Measurements from ENCODE around the gene CAMTA1.

The CAMTA1 gene

DNA sequence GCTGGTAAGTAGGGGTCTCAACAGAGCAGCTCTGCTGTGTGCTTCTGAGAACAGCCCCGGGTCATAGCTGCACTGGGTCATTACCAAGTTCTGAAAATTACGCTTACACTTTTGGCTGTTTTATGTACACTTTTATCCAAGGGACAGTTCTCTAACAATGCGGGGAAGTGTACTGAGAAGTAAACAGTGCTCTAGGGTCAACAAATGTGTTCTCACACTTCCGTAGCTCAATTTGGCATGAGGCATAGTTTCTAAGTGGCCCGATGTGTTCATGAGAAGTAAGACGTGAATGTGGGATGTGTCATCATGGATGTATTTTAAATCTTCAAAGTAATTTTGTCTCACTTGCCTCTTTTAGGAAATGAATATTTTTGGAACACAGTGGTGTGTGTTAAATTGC is 975.0 kb downstream of the CAMTA1 start:
- POLR2A ChIA-PET = no interaction called here
- TF ChIP-seq ELF4 (IDR thresholded peaks at IDR 0.05) = no peak
- TF ChIP-seq ARNT (IDR thresholded peaks at IDR 0.05) = no peak
- TF ChIP-seq CTBP1 (IDR thresholded peaks at IDR 0.05; ENCODE audit: borderline replicate concordance) = no peak
- no peak for TF ChIP-seq PKNOX1 (IDR thresholded peaks at IDR 0.05)
- TF ChIP-seq HDGF (IDR thresholded peaks at IDR 0.05; ENCODE audit: borderline replicate concordance) = no peak
- TF ChIP-seq SUZ12 (IDR thresholded peaks at IDR 0.05) = no peak
- TF ChIP-seq FOXK2 (IDR thresholded peaks at IDR 0.05) = no peak
- TF ChIP-seq ZNF384 (IDR thresholded peaks at IDR 0.05) = no peak
- no peak for TF ChIP-seq L3MBTL2 (conservative IDR thresholded peaks at IDR 0.05)
- no peak for TF ChIP-seq SP1 (IDR thresholded peaks at IDR 0.05)
- TF ChIP-seq FOXA1 (IDR thresholded peaks at IDR 0.05) = no peak
- no peak for TF ChIP-seq NFRKB (IDR thresholded peaks at IDR 0.05)
- no peak for TF ChIP-seq FOXM1 (IDR thresholded peaks at IDR 0.05; ENCODE audit: borderline replicate concordance)
- TF ChIP-seq TARDBP (IDR thresholded peaks at IDR 0.05) = no peak
- CTCF ChIA-PET = no interaction called here
- DNase-seq (ENCODE audit: extremely low spot score) = no peak

DNA sequence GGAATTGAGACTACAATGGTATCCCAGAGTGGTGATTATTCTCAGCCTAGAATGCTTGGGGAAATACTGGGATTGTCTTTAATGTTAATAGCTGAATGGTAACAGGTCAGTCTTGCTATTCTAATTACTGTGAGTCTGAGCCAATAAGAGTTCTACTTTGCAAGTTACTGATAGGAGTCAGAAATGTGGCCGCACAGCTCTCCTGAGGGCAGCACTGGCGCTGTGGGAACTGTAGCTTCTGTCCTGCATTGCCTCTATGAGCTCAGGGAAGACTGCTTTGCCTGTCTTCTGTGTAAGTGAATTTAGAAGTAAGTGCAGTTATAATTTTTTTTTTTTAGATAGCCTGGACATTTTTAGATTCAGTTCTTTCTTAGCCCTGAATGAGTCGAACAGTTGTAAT is 975.8 kb downstream of the CAMTA1 start:
- no peak for DNase-seq (ENCODE audit: extremely low spot score)
- TF ChIP-seq ZNF384 (IDR thresholded peaks at IDR 0.05) = no peak
- no peak for TF ChIP-seq SUZ12 (IDR thresholded peaks at IDR 0.05)
- TF ChIP-seq SP1 (IDR thresholded peaks at IDR 0.05) = no peak
- no peak for TF ChIP-seq FOXM1 (IDR thresholded peaks at IDR 0.05; ENCODE audit: borderline replicate concordance)
- TF ChIP-seq BHLHE40 (IDR thresholded peaks at IDR 0.05; ENCODE audit: borderline replicate concordance) = no peak
- TF ChIP-seq ELF4 (IDR thresholded peaks at IDR 0.05) = no peak
- no peak for TF ChIP-seq HDGF (IDR thresholded peaks at IDR 0.05; ENCODE audit: borderline replicate concordance)
- no peak for TF ChIP-seq CTBP1 (IDR thresholded peaks at IDR 0.05; ENCODE audit: borderline replicate concordance)
- TF ChIP-seq PKNOX1 (IDR thresholded peaks at IDR 0.05) = no peak
- no peak for TF ChIP-seq FOXA1 (IDR thresholded peaks at IDR 0.05)
- no peak for TF ChIP-seq ARNT (IDR thresholded peaks at IDR 0.05)
- TF ChIP-seq TARDBP (IDR thresholded peaks at IDR 0.05) = no peak
- TF ChIP-seq L3MBTL2 (conservative IDR thresholded peaks at IDR 0.05) = no peak
- TF ChIP-seq FOXK2 (IDR thresholded peaks at IDR 0.05) = no peak
- TF ChIP-seq LEF1 (IDR thresholded peaks at IDR 0.05; ENCODE audit: borderline replicate concordance) = no peak
- no peak for TF ChIP-seq NFRKB (IDR thresholded peaks at IDR 0.05)
- POLR2A ChIA-PET = no interaction called here
- CTCF ChIA-PET = interaction anchor here (0.7 to 1.7 kb wide), 3 partner anchors 8 to 94 kb away, joined by 3 to 15 read pairs (median 4); no protein-coding TSS in a partner anchor

- POLR2A ChIA-PET = no interaction called here
Observed at GRCh38 chr1:7767176-7767575, 981.9 kb downstream of the CAMTA1 start.

GRCh38 chr1:7768583-7768982 is 983.3 kb downstream of the CAMTA1 start:
- TF ChIP-seq ZNF384 (IDR thresholded peaks at IDR 0.05) (no peak), FOXM1 (IDR thresholded peaks at IDR 0.05; ENCODE audit: borderline replicate concordance) (no peak), FOXK2 (IDR thresholded peaks at IDR 0.05) (no peak), SP1 (IDR thresholded peaks at IDR 0.05) (no peak), ARNT (IDR thresholded peaks at IDR 0.05) (no peak), ELF4 (IDR thresholded peaks at IDR 0.05) (no peak), TARDBP (IDR thresholded peaks at IDR 0.05) (no peak), NFRKB (IDR thresholded peaks at IDR 0.05) (no peak), PKNOX1 (IDR thresholded peaks at IDR 0.05) (no peak)
- ChIA-PET CTCF (interaction anchor here (0.7 to 2.4 kb wide), 4 partner anchors 16 to 100 kb away, joined by 3 to 19 read pairs (median 6); no protein-coding TSS in a partner anchor), POLR2A (no interaction called here)
- no peak for DNase-seq (ENCODE audit: extremely low spot score)

More at GRCh38 chr1:7767176-7767575, 981.9 kb downstream of the CAMTA1 start:
- TF ChIP-seq NFRKB (IDR thresholded peaks at IDR 0.05) (no peak), SP1 (IDR thresholded peaks at IDR 0.05) (no peak), LEF1 (IDR thresholded peaks at IDR 0.05; ENCODE audit: borderline replicate concordance) (no peak), ZNF384 (IDR thresholded peaks at IDR 0.05) (no peak), FOXM1 (IDR thresholded peaks at IDR 0.05; ENCODE audit: borderline replicate concordance) (no peak), PKNOX1 (IDR thresholded peaks at IDR 0.05) (no peak), SUZ12 (IDR thresholded peaks at IDR 0.05) (no peak), FOXK2 (IDR thresholded peaks at IDR 0.05) (no peak), ARNT (IDR thresholded peaks at IDR 0.05) (no peak), FOXA1 (IDR thresholded peaks at IDR 0.05) (no peak), TARDBP (IDR thresholded peaks at IDR 0.05) (no peak)
- CTCF ChIA-PET = interaction anchor here (2.4 kb wide), 1 partner anchor 15 kb away, joined by 19 read pairs; no protein-coding TSS in a partner anchor
- no peak for DNase-seq (ENCODE audit: extremely low spot score)

- DNase-seq (ENCODE audit: extremely low spot score) = no peak
- ChIA-PET CTCF (interaction anchor here (1.7 to 2.4 kb wide), 2 partner anchors 17 to 101 kb away, joined by 7 to 19 read pairs; no protein-coding TSS in a partner anchor), POLR2A (no interaction called here)
- TF ChIP-seq CTBP1 (IDR thresholded peaks at IDR 0.05; ENCODE audit: borderline replicate concordance) = no peak
- peak; percentile 20; the same call in 1 of the 2 replicates for TF ChIP-seq PKNOX1 (IDR thresholded peaks at IDR 0.05)
Observed at GRCh38 chr1:7769673-7770412, 984.6 kb downstream of the CAMTA1 start.
